Neuron (in vitro differentiated cells): ENCODE data around the gene PAK2.

Experiments used
- H2AFZ ChIP-seq: one replicate; pipeline ENCODE4 v1.6.1; 2013; ENCODE audit warnings: low read depth, mild to moderate bottlenecking, inconsistent platforms, low read length, moderate library complexity
- H3K27me3 ChIP-seq: one replicate; pipeline ENCODE4 v1.6.1; 2013; ENCODE audit warnings: low read length; ENCODE audit not compliant: insufficient read depth
- H3K36me3 ChIP-seq: one replicate; pipeline ENCODE4 v1.6.1; 2013; ENCODE audit warnings: low read length; ENCODE audit not compliant: insufficient read depth
- H3K4me1 ChIP-seq: one replicate; pipeline ENCODE4 v1.6.1; 2013; ENCODE audit warnings: low read length; ENCODE audit not compliant: insufficient read depth
- H3K4me3 ChIP-seq: 2 replicates; pipeline ENCODE4 v1.5.1; 2013; ENCODE audit warnings: mild to moderate bottlenecking, low read length, moderate library complexity
- H3K9me3 ChIP-seq: one replicate; pipeline ENCODE4 v1.6.1; 2013; ENCODE audit warnings: low read length

The PAK2 gene

GRCh38 chr3:196739671-196740480 lies at the start of gene PAK2:
PAK2 (plus strand) TSS chr3:196739857; CDS start chr3:196782647, 42,790 bp downstream.
- Histone ChIP-seq H3K4me3 (peak within 1 kb of the TSS; percentile 77), H2AFZ (peak within 1 kb of the TSS; percentile 58), H3K4me1 (peaks cover 7% of the 10 kb centered on the region), H3K9me3 (peaks cover 7% of the 10 kb centered on the region), H3K36me3 (peaks cover 3% of the 10 kb centered on the region), H3K27me3 (no peaks in the 10 kb centered on the region)

GRCh38 chr3:196689941-196690660 lies 49.6 kb upstream of the PAK2 start:
- Histone ChIP-seq H2AFZ (no peak overlapping the region), H3K27me3 (peaks cover 2% of the 10 kb centered on the region), H3K4me3 (no peak overlapping the region), H3K36me3 (no peaks in the 10 kb centered on the region), H3K4me1 (no peaks in the 10 kb centered on the region), H3K9me3 (no peaks in the 10 kb centered on the region)

GRCh38 chr3:196691386-196691785 lies 48.3 kb upstream of the PAK2 start:
- Histone ChIP-seq H3K4me3 (no peak overlapping the region), H3K36me3 (no peaks in the 10 kb centered on the region), H3K9me3 (no peaks in the 10 kb centered on the region), H3K27me3 (no peaks in the 10 kb centered on the region), H3K4me1 (no peaks in the 10 kb centered on the region), H2AFZ (no peak overlapping the region)

- Histone ChIP-seq H3K36me3 (no peaks in the 10 kb centered on the region), H3K4me1 (no peaks in the 10 kb centered on the region), H3K27me3 (no peaks in the 10 kb centered on the region), H3K9me3 (no peaks in the 10 kb centered on the region), H3K4me3 (no peak overlapping the region), H2AFZ (no peak overlapping the region)
Measured at GRCh38 chr3:196694202-196694638, 45.4 kb upstream of the PAK2 start.

- Histone ChIP-seq H3K36me3 (no peaks in the 10 kb centered on the region), H3K9me3 (no peaks in the 10 kb centered on the region), H3K27me3 (no peaks in the 10 kb centered on the region), H3K4me1 (no peaks in the 10 kb centered on the region), H2AFZ (no peak overlapping the region), H3K4me3 (no peak overlapping the region)
Measured at GRCh38 chr3:196694941-196695848, 44.5 kb upstream of the PAK2 start.

GRCh38 chr3:196695849-196696226 lies 43.8 kb upstream of the PAK2 start:
- no peaks in the 10 kb centered on the region for H3K27me3 ChIP-seq
- H2AFZ ChIP-seq, result no peak overlapping the region

GRCh38 chr3:196697270-196697669 lies 42.4 kb upstream of the PAK2 start:
- Histone ChIP-seq H3K27me3 (no peaks in the 10 kb centered on the region), H2AFZ (no peak overlapping the region), H3K4me1 (no peaks in the 10 kb centered on the region), H3K4me3 (no peak overlapping the region), H3K9me3 (no peaks in the 10 kb centered on the region), H3K36me3 (no peaks in the 10 kb centered on the region)

More at GRCh38 chr3:196695849-196696226, 43.8 kb upstream of the PAK2 start:
- Histone ChIP-seq H3K36me3 (no peaks in the 10 kb centered on the region), H3K9me3 (no peaks in the 10 kb centered on the region), H3K4me1 (no peaks in the 10 kb centered on the region), H3K4me3 (no peak overlapping the region)

- no peaks in the 10 kb centered on the region for H3K9me3 ChIP-seq
- H3K4me3 ChIP-seq, result no peak overlapping the region
- peak overlapping the region; percentile 13 for H2AFZ ChIP-seq
- H3K27me3 ChIP-seq, result no peaks in the 10 kb centered on the region
- H3K36me3 ChIP-seq, result no peaks in the 10 kb centered on the region
- H3K4me1 ChIP-seq, result no peaks in the 10 kb centered on the region
Measured at GRCh38 chr3:196699749-196700148, 39.9 kb upstream of the PAK2 start.

- Histone ChIP-seq H3K36me3 (no peaks in the 10 kb centered on the region), H3K27me3 (no peaks in the 10 kb centered on the region), H2AFZ (no peak overlapping the region), H3K9me3 (no peaks in the 10 kb centered on the region), H3K4me3 (no peak overlapping the region), H3K4me1 (no peaks in the 10 kb centered on the region)
Measured at GRCh38 chr3:196700801-196701200, 38.9 kb upstream of the PAK2 start.

- Histone ChIP-seq H3K4me1 (no peaks in the 10 kb centered on the region), H3K9me3 (no peaks in the 10 kb centered on the region), H3K4me3 (no peak overlapping the region), H3K36me3 (no peaks in the 10 kb centered on the region), H3K27me3 (no peaks in the 10 kb centered on the region), H2AFZ (no peak overlapping the region)
Measured at GRCh38 chr3:196706327-196706726, 33.3 kb upstream of the PAK2 start.

- H3K27me3 ChIP-seq, result no peaks in the 10 kb centered on the region
- no peaks in the 10 kb centered on the region for H3K9me3 ChIP-seq
- H3K4me1 ChIP-seq, result no peaks in the 10 kb centered on the region
- no peak overlapping the region for H3K4me3 ChIP-seq
- no peaks in the 10 kb centered on the region for H3K36me3 ChIP-seq
- H2AFZ ChIP-seq, result no peak overlapping the region
Measured at GRCh38 chr3:196706731-196707130, 32.9 kb upstream of the PAK2 start.

- Histone ChIP-seq H3K36me3 (no peaks in the 10 kb centered on the region), H3K9me3 (no peaks in the 10 kb centered on the region), H3K27me3 (no peaks in the 10 kb centered on the region), H3K4me3 (no peak overlapping the region), H2AFZ (no peak overlapping the region), H3K4me1 (no peaks in the 10 kb centered on the region)
Measured at GRCh38 chr3:196707566-196707965, 32.1 kb upstream of the PAK2 start.

- no peak overlapping the region for H3K4me3 ChIP-seq
- no peaks in the 10 kb centered on the region for H3K27me3 ChIP-seq
- no peaks in the 10 kb centered on the region for H3K4me1 ChIP-seq
- no peaks in the 10 kb centered on the region for H3K36me3 ChIP-seq
- no peaks in the 10 kb centered on the region for H3K9me3 ChIP-seq
- H2AFZ ChIP-seq, result no peak overlapping the region
Measured at GRCh38 chr3:196708467-196708866, 31.2 kb upstream of the PAK2 start.
